Ovary (tissue), 9 donors: ENCODE measurements around the gene CACNA1D. TPM values are rescaled to one million over a fixed set of nuclear protein-coding genes. Genes with fewer than 3 reads are reported as not detected.

ENCODE experiments used
- DNase-seq, 5 donors: peaks; one replicate each; pipeline ENCODE4 v3.0.0-alpha.2; 2019 to 2020
- H3K27ac ChIP-seq, 2 donors: fragments of 200-600 bp; one replicate each; pipeline versions ENCODE4 v1.5.1 to v1.8.0; 2019 to 2022
- H3K27me3 ChIP-seq: fragments of 200-600 bp; one replicate; pipeline ENCODE4 v1.8.0; 2022
- H3K36me3 ChIP-seq: fragments of 200-600 bp; sonication (generic); one replicate; pipeline ENCODE4 v1.5.1; 2019
- H3K4me1 ChIP-seq: one replicate; pipeline ENCODE4 v1.8.1; 2013; ENCODE audit warnings: mild to moderate bottlenecking, moderate library complexity; ENCODE audit not compliant: insufficient read depth
- H3K4me3 ChIP-seq: fragments of 200-600 bp; sonication (generic); one replicate; pipeline ENCODE4 v1.5.1; 2017
- H3K9me3 ChIP-seq, 2 donors: fragments of 200-600 bp in 1 of 2; sonication (generic) in 1 of 2; one replicate each; pipeline versions ENCODE4 v1.5.1 to v1.8.1; 2013 to 2019; ENCODE audit warnings: mild to moderate bottlenecking in 1 of 2, moderate library complexity in 1 of 2
- EP300 ChIP-seq: sonication (generic); formaldehyde crosslinking; IDR thresholded peaks from one replicate; pipeline ENCODE4 v1.6.1; 2017; ENCODE audit warnings: antibody characterized with exemption
- POLR2A ChIP-seq: fragments of 450-650 bp; IDR thresholded peaks from one replicate; pipeline ENCODE4 v1.6.1; 2017; ENCODE audit warnings: antibody characterized with exemption, mild to moderate bottlenecking, moderate library complexity
- WGBS, 3 donors: extraction: QIAGEN DNeasy Blood & Tissue Kit in 1 of 3; methylation state at CpG; one replicate each; pipeline versions ENCODE4 v1.1.5 to v1.1.7; 2013 to 2017; 5-methylcytosine and 5-hydroxymethylcytosine counted together
- intact Hi-C, 4 donors: fragments of 100-400 bp; cut with DNase I; formaldehyde crosslinking; loops; one replicate each; pipeline versions ENCODE4 v1.11.0 to v1.15.1; 2022 to 2023
- polyA plus RNA-seq, 2 donors: library from polyadenylated mRNA; stranded (reverse); fragments of 200-250 nt in 1 of 2; fragments of 350-450 nt in 1 of 2; fragmentation: Illumina TruSeq in 1 of 2; extraction: RNeasy Lipid Tissue Mini Kit (QIAGEN cat#74804) in 1 of 2; gene quantifications; one replicate each; pipeline ENCODE4 v1.2.3, GENCODE V29; 2013 to 2014
- total RNA-seq, 7 donors: library from RNA; depleted of rRNA in 2 of 7; stranded (reverse); fragments of >200 nt in 2 of 7; fragmentation: NEBNext Ultra II Directional in 3 of 7; extraction: Animal tissue kit (Norgen Biotek cat#: 25700) in 3 of 7; gene quantifications; one replicate each; pipeline versions ENCODE4 v1.1.0 to v1.2.4, GENCODE V29; 2016 to 2023
- TF ChIP-seq, protein P1 (sequence below), 3 donors: fragments of 450-650 bp in 2 of 3; fragments of 200-600 bp in 1 of 3; IDR thresholded peaks; one replicate each; pipeline versions ENCODE4 v1.5.1 to v1.8.0; 2016 to 2022; ENCODE audit warnings: antibody characterized with exemption in 3 of 3, mild to moderate bottlenecking in 1 of 3
- donor health status: DM: no; HTN: no; CAD: no; lungs with moderate emphysema.
- donor health status: DM: no; HTN: no; CAD: no.
- donor health status: Bipolar disorder and iron deficiency.
- donor health status: DM: yes; HTN: yes; CAD: no.
- donor health status: DM: no; HTN: no; CAD: no.
- donor health status: DM: yes; HTN: yes; CAD: no.

The CACNA1D gene
- total and polyA plus RNA-seq, 9 donors: 0.23 to 9.3 (median 5.1) TPM

DNA sequence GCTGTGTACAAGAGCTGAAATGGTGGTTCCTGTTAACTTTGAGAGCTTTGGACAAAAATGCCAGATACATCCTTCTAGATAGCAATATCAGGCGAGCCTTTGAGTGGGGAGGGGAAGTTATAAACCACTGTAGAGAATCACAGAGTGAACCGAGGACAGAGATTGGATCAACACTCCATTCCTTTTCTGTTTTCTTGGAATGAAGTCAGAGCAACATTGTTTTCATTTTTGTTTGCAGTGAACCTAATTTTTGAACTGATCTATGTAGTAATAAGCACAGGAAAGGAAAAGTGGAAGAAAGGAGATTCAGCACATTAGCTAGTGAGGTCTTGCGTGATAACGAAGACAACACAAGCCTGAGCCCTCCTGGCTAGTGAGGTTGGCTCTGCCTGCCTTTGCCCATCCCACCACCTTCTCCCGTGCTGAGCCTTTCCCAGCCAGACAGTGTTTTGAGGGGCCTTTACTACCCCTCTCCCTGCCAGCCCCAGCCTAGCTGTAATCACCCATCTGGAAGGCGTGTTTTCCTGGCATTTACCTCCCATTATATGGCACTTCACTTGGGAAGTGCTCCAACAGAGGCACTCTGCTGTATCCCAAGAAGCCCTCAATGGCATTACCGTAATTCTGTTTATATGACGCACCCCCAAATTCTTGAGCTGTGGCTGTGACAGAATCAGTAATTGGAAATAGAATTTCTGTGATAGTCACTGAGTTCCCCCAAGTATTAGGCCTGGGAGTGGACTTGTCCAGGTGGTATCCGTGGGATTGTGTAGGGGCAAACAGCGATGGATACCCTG is 129.8 kb downstream of the CACNA1D start:
- intact Hi-C loops: no loop called here
- no peak overlapping the region for H3K27ac ChIP-seq
- no peak for DNase-seq
- H3K36me3 ChIP-seq: no peaks in the 10 kb centered on the region
- WGBS, 3 donors: 44 to 54% (median 49%) methylated on average over 10 of the region's 10 CpGs
- TF ChIP-seq POLR2A: no peak
- TF ChIP-seq, protein P1, sequence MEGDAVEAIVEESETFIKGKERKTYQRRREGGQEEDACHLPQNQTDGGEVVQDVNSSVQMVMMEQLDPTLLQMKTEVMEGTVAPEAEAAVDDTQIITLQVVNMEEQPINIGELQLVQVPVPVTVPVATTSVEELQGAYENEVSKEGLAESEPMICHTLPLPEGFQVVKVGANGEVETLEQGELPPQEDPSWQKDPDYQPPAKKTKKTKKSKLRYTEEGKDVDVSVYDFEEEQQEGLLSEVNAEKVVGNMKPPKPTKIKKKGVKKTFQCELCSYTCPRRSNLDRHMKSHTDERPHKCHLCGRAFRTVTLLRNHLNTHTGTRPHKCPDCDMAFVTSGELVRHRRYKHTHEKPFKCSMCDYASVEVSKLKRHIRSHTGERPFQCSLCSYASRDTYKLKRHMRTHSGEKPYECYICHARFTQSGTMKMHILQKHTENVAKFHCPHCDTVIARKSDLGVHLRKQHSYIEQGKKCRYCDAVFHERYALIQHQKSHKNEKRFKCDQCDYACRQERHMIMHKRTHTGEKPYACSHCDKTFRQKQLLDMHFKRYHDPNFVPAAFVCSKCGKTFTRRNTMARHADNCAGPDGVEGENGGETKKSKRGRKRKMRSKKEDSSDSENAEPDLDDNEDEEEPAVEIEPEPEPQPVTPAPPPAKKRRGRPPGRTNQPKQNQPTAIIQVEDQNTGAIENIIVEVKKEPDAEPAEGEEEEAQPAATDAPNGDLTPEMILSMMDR (IDR thresholded peaks at IDR 0.05): no peak
- TF ChIP-seq EP300: no peak
- H3K4me1 ChIP-seq: peaks cover 2% of the 10 kb centered on the region
- no peaks in the 10 kb centered on the region for H3K27me3 ChIP-seq
- no peak overlapping the region for H3K4me3 ChIP-seq
- no peaks in the 10 kb centered on the region for H3K9me3 ChIP-seq

- 71 to 79% (median 78%) methylated on average over 3 of the region's 3 CpGs for WGBS, 3 donors
- DNase-seq: no peak
- no peak overlapping the region for H3K4me3 ChIP-seq
- H3K9me3 ChIP-seq: no peaks in the 10 kb centered on the region
- H3K27me3 ChIP-seq: no peaks in the 10 kb centered on the region
- intact Hi-C loops: no loop called here
- H3K27ac ChIP-seq: no peak overlapping the region
- H3K36me3 ChIP-seq: no peaks in the 10 kb centered on the region
- H3K4me1 ChIP-seq: peaks cover 2% of the 10 kb centered on the region
- TF ChIP-seq, protein P1 (IDR thresholded peaks at IDR 0.05): no peak
- TF ChIP-seq EP300: no peak
- TF ChIP-seq POLR2A: no peak
Measured at GRCh38 chr3:53626876-53627275, 132.5 kb downstream of the CACNA1D start.

DNA sequence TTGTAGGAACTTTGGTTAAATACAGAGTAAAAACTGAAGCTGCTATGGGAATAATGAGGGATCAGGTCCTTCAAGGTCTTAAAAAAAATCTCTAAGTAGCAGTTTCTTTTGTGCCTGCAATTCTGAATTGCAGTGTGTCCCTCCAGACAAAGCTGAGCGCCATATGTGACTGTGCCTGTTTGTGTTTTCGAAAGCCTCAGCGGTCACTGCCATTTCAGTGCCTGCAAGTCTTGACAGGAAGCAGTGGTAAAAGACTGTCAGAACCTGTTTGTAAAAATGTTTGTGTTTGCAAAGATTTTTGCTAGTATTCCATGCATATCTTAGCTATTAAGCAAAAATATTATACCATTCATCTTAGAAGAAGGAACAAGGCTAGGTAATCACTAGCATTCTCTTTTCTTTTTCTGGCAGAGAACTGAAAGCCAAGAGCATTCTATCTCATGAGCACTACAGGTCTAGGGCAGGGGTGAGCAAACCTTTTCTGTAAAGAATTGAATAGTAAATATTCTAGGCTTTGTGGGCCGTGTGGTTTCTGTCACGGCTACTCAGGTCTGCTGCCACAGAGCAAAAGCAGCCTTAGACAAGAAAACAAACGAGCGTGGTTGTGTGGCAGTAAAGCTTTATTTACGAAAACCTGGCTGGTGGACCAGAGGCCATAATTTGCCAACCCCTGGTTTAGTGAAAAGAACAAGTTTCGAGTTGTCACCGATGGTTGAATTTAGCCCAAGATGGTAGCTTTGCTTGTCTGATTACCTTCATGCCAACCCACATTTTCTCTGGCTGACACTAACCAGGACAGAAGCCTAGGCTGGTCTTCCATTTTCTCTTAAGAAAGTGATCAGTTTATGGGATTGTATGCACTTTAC is 134.4 kb downstream of the CACNA1D start:
- H3K36me3 ChIP-seq: no peaks in the 10 kb centered on the region
- H3K4me1 ChIP-seq: peaks cover 2% of the 10 kb centered on the region
- TF ChIP-seq EP300 (no peak), POLR2A (no peak)
- TF ChIP-seq, protein P1 (IDR thresholded peaks at IDR 0.05): no peak
- H3K27me3 ChIP-seq: no peaks in the 10 kb centered on the region
- 51 to 62% (median 52%) methylated on average over 10 of the region's 10 CpGs for WGBS, 3 donors
- no peak for DNase-seq
- intact Hi-C loops: no loop called here
- no peaks in the 10 kb centered on the region for H3K9me3 ChIP-seq
- no peak overlapping the region for H3K4me3 ChIP-seq
- H3K27ac ChIP-seq: no peak overlapping the region

- H3K4me3 ChIP-seq: no peak overlapping the region
- H3K27me3 ChIP-seq: no peaks in the 10 kb centered on the region
- no peak for TF ChIP-seq POLR2A
- TF ChIP-seq, protein P1 (IDR thresholded peaks at IDR 0.05): no peak
- no peak for TF ChIP-seq EP300
- 65 to 89% (median 82%) methylated on average over 2 of the region's 2 CpGs for WGBS, 3 donors
- no peak overlapping the region for H3K27ac ChIP-seq
- no peaks in the 10 kb centered on the region for H3K4me1 ChIP-seq
- intact Hi-C loops: no loop called here
- no peak for DNase-seq
- no peaks in the 10 kb centered on the region for H3K9me3 ChIP-seq
- H3K36me3 ChIP-seq: no peaks in the 10 kb centered on the region
Measured at GRCh38 chr3:53629402-53629723, 135.0 kb downstream of the CACNA1D start.
